Mucosa of stomach (tissue), 1 donor: ENCODE measurements around the gene FCN2.
"Not testable (repeated sequence)": the region's sequence is repeated elsewhere in the genome, so short reads cannot be mapped to it uniquely, and the experiment has no call there.

Experiments
- H3K27me3 ChIP-seq: one replicate; pipeline ENCODE4 v1.7.0; 2013; ENCODE audit warnings: mild to moderate bottlenecking, low read length; ENCODE audit not compliant: control insufficient read depth, insufficient read depth
- H3K36me3 ChIP-seq: one replicate; pipeline ENCODE4 v1.7.0; 2013; ENCODE audit warnings: low read length; ENCODE audit not compliant: control insufficient read depth, insufficient read depth
- H3K4me1 ChIP-seq: one replicate; pipeline ENCODE4 v1.7.0; 2013; ENCODE audit warnings: mild to moderate bottlenecking, low read length; ENCODE audit not compliant: control insufficient read depth, insufficient read depth
- H3K4me3 ChIP-seq: one replicate; pipeline ENCODE4 v1.7.0; 2013; ENCODE audit warnings: low read length
- H3K9ac ChIP-seq: one replicate; pipeline ENCODE4 v1.7.0; 2013; ENCODE audit warnings: mild to moderate bottlenecking, low read length, moderate library complexity
- H3K9me3 ChIP-seq: one replicate; pipeline ENCODE4 v1.7.0; 2013; ENCODE audit warnings: mild to moderate bottlenecking, low read length, moderate library complexity; ENCODE audit not compliant: control insufficient read depth
- donor health status: Pancreatic carcinoma.

The FCN2 gene

GRCh38 chr9:134851020-134851419 is 29.6 kb upstream of the FCN2 start:
- H3K9me3 ChIP-seq = peaks cover 5% of the 10 kb centered on the region
- no peaks in the 10 kb centered on the region for H3K36me3 ChIP-seq
- no peak overlapping the region for H3K9ac ChIP-seq
- H3K4me1 ChIP-seq = no peaks in the 10 kb centered on the region
- no peaks in the 10 kb centered on the region for H3K27me3 ChIP-seq
- no peak overlapping the region for H3K4me3 ChIP-seq

GRCh38 chr9:134852906-134853654 is 27.5 kb upstream of the FCN2 start:
- no peaks in the 10 kb centered on the region for H3K4me1 ChIP-seq
- no peak overlapping the region for H3K9ac ChIP-seq
- no peaks in the 10 kb centered on the region for H3K36me3 ChIP-seq
- H3K9me3 ChIP-seq = peaks cover 5% of the 10 kb centered on the region
- no peaks in the 10 kb centered on the region for H3K27me3 ChIP-seq
- H3K4me3 ChIP-seq = no peak overlapping the region

- no peaks in the 10 kb centered on the region for H3K36me3 ChIP-seq
- peaks cover 5% of the 10 kb centered on the region for H3K9me3 ChIP-seq
- H3K27me3 ChIP-seq = no peaks in the 10 kb centered on the region
- H3K4me3 ChIP-seq = no peak overlapping the region
- H3K4me1 ChIP-seq = no peaks in the 10 kb centered on the region
- no peak overlapping the region for H3K9ac ChIP-seq
Measured at GRCh38 chr9:134853893-134854292, 26.7 kb upstream of the FCN2 start.

- no peak overlapping the region for H3K4me3 ChIP-seq
- H3K9me3 ChIP-seq = peaks cover 5% of the 10 kb centered on the region
- H3K9ac ChIP-seq = no peak overlapping the region
- H3K36me3 ChIP-seq = no peaks in the 10 kb centered on the region
- no peaks in the 10 kb centered on the region for H3K4me1 ChIP-seq
- no peaks in the 10 kb centered on the region for H3K27me3 ChIP-seq
Measured at GRCh38 chr9:134854541-134854981, 26.0 kb upstream of the FCN2 start.

GRCh38 chr9:134855231-134855899 is 25.2 kb upstream of the FCN2 start:
- no peak overlapping the region for H3K4me3 ChIP-seq
- H3K9me3 ChIP-seq = peaks cover 5% of the 10 kb centered on the region
- no peaks in the 10 kb centered on the region for H3K4me1 ChIP-seq
- H3K27me3 ChIP-seq = no peaks in the 10 kb centered on the region
- no peaks in the 10 kb centered on the region for H3K36me3 ChIP-seq
- H3K9ac ChIP-seq = no peak overlapping the region

GRCh38 chr9:134855900-134856377 is 24.7 kb upstream of the FCN2 start:
- Histone ChIP-seq H3K9me3 (no peaks in the 10 kb centered on the region), H3K4me3 (no peak overlapping the region), H3K9ac (no peak overlapping the region), H3K4me1 (no peaks in the 10 kb centered on the region), H3K27me3 (no peaks in the 10 kb centered on the region), H3K36me3 (no peaks in the 10 kb centered on the region)

GRCh38 chr9:134857451-134857850 is 23.2 kb upstream of the FCN2 start:
- not testable (repeated sequence) for H3K4me1 ChIP-seq

GRCh38 chr9:134858051-134858841 is 22.4 kb upstream of the FCN2 start:
- Histone ChIP-seq H3K4me1 (no peaks in the 10 kb centered on the region), H3K36me3 (no peaks in the 10 kb centered on the region), H3K9ac (no peak overlapping the region), H3K27me3 (no peaks in the 10 kb centered on the region), H3K4me3 (no peak overlapping the region), H3K9me3 (no peaks in the 10 kb centered on the region)

More at GRCh38 chr9:134857451-134857850, 23.2 kb upstream of the FCN2 start:
- H3K36me3 ChIP-seq, H3K9ac ChIP-seq, H3K9me3 ChIP-seq, H3K27me3 ChIP-seq, H3K4me3 ChIP-seq: not testable (repeated sequence)

GRCh38 chr9:134860510-134860909 is 20.1 kb upstream of the FCN2 start:
- no peaks in the 10 kb centered on the region for H3K4me1 ChIP-seq
- no peaks in the 10 kb centered on the region for H3K27me3 ChIP-seq
- no peaks in the 10 kb centered on the region for H3K9me3 ChIP-seq
- H3K4me3 ChIP-seq = no peak overlapping the region
- H3K9ac ChIP-seq = no peak overlapping the region
- H3K36me3 ChIP-seq = no peaks in the 10 kb centered on the region

- Histone ChIP-seq H3K27me3 (no peaks in the 10 kb centered on the region), H3K4me3 (no peak overlapping the region), H3K9ac (no peak overlapping the region)
Measured at GRCh38 chr9:134861595-134862334, 18.8 kb upstream of the FCN2 start.

GRCh38 chr9:134863306-134863902 is 17.2 kb upstream of the FCN2 start:
- Histone ChIP-seq H3K36me3 (no peaks in the 10 kb centered on the region), H3K27me3 (no peaks in the 10 kb centered on the region), H3K9ac (no peak overlapping the region), H3K4me1 (no peaks in the 10 kb centered on the region), H3K4me3 (no peak overlapping the region), H3K9me3 (no peaks in the 10 kb centered on the region)

More at GRCh38 chr9:134861595-134862334, 18.8 kb upstream of the FCN2 start:
- no peaks in the 10 kb centered on the region for H3K4me1 ChIP-seq
- H3K36me3 ChIP-seq = no peaks in the 10 kb centered on the region
- no peaks in the 10 kb centered on the region for H3K9me3 ChIP-seq
